Large intestine (tissue), 3 donors: ENCODE results near the gene OTX1. TPM values are rescaled to one million over a fixed set of nuclear protein-coding genes. Genes with fewer than 3 reads are reported as not detected.

Experiments
- DNase-seq, 2 donors: peaks; one replicate each; pipeline versions ENCODE4 v3.0.0 to v3.0.0-alpha.2; 2013
- H3K27ac ChIP-seq: one replicate; pipeline ENCODE4 v1.5.1; 2013; ENCODE audit warnings: low read length
- H3K27me3 ChIP-seq: 2 replicates; pipeline ENCODE4 v1.6.1; 2013; ENCODE audit warnings: low read length; ENCODE audit not compliant: control insufficient read depth, insufficient read depth
- H3K36me3 ChIP-seq: 2 replicates; pipeline ENCODE4 v1.6.1; 2013; ENCODE audit warnings: low read length; ENCODE audit not compliant: control insufficient read depth, insufficient read depth
- H3K4me1 ChIP-seq: one replicate; pipeline ENCODE4 v1.6.1; 2013; ENCODE audit warnings: low read length; ENCODE audit not compliant: control insufficient read depth, insufficient read depth
- H3K4me3 ChIP-seq: one replicate; pipeline ENCODE4 v1.5.1; 2013; ENCODE audit warnings: low read length
- H3K9me3 ChIP-seq: one replicate; pipeline ENCODE4 v1.6.1; 2013; ENCODE audit warnings: mild to moderate bottlenecking, low read depth, low read length, moderate library complexity; ENCODE audit not compliant: control insufficient read depth
- WGBS: methylation state at CpG from one replicate; pipeline ENCODE4 v1.1.5; 2013; ENCODE audit warnings: low lambda C conversion rate; ENCODE audit not compliant: insufficient coverage; 5-methylcytosine and 5-hydroxymethylcytosine counted together
- polyA plus RNA-seq: library from polyadenylated mRNA; unstranded; fragments of 120-200 nt; gene quantifications from one replicate; pipeline ENCODE4 v1.2.1, GENCODE V29; 2013

OTX1 gene
- polyA plus RNA-seq, 1 donor = 0.04 TPM

DNA sequence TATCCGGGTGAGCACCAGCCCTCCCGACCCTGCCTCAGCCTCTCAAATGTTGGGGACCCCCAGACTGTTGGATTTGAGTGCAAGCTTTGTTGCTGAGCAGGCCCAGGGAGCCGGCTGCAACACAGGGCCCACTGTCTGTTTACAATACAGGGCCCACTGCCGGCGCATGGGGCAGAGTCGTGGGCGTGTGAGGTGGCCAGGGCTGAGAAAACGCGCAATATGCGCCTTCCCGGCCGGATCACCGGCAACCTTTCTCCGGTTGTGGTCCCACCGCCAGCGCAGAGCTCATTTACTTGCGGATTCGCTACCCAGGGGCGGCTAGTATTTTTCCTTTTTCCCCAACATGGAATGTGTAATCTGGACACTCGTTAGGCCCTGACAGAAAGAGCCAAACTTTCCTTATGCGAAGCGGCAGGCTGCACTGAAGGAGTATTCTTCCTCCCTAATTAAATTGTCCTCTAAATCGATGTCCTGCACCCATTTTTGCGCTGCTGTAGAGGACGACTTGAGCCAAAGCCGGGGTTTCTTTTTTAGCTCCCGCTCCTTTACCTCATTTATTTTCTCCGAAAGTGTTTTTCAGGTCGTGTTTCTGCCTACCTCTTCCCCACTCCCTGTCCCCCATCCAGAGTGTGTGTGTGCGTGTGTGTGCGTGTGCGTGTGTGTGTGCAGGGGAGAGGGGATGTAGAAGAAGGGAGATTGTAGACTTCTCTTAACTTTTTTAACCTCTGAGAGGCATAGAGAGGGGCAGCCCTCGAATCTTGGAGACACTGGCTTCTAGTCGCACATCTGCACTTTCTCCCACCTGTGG is 2.7 kb downstream of the OTX1 start:
- Histone ChIP-seq H3K36me3 (no peaks in the 10 kb centered on the region), H3K4me3 (no peak overlapping the region), H3K4me1 (peaks cover 44% of the 10 kb centered on the region), H3K9me3 (peaks cover 23% of the 10 kb centered on the region), H3K27me3 (peaks cover 99% of the 10 kb centered on the region), H3K27ac (no peak overlapping the region)
- DNase-seq = peak in 1 of 2 donors; percentile 9
- WGBS = no CpG with 5 or more reads among the region's 34 CpGs

GRCh38 chr2:63053889-63054602 is 3.4 kb downstream of the OTX1 start:
- no CpG with 5 or more reads among the region's 48 CpGs for WGBS
- Histone ChIP-seq H3K27ac (no peak overlapping the region), H3K27me3 (peaks cover 99% of the 10 kb centered on the region), H3K36me3 (no peaks in the 10 kb centered on the region), H3K4me1 (peaks cover 46% of the 10 kb centered on the region), H3K9me3 (peaks cover 23% of the 10 kb centered on the region), H3K4me3 (peak overlapping the region; percentile 11)
- peak in 1 of 2 donors; percentile 80 for DNase-seq

DNA sequence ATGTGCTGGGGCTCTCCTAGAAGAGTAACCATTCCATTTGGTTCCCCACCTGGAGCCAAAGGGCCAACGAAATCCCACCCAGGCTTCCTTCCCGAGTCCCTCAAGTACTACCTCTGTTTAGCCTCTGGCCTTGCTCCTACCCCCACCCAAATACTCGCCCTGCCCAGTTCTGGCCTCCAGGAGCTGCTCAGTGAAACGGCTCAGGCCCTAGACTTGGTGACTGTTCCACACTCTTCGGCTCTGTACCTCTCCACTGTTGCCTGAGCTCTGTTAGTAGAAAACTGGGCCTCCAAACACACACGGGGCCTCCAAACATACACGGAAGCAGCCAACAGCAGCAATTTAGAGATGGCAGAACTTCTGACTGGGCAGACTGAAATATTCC is 4.2 kb downstream of the OTX1 start:
- peak in 1 of 2 donors; percentile 12 for DNase-seq
- H3K4me3 ChIP-seq = no peak overlapping the region
- no peak overlapping the region for H3K27ac ChIP-seq
- peaks cover 98% of the 10 kb centered on the region for H3K27me3 ChIP-seq
- peaks cover 43% of the 10 kb centered on the region for H3K4me1 ChIP-seq
- no peaks in the 10 kb centered on the region for H3K36me3 ChIP-seq
- WGBS = no CpG with 5 or more reads among the region's 7 CpGs
- H3K9me3 ChIP-seq = peaks cover 26% of the 10 kb centered on the region

DNA sequence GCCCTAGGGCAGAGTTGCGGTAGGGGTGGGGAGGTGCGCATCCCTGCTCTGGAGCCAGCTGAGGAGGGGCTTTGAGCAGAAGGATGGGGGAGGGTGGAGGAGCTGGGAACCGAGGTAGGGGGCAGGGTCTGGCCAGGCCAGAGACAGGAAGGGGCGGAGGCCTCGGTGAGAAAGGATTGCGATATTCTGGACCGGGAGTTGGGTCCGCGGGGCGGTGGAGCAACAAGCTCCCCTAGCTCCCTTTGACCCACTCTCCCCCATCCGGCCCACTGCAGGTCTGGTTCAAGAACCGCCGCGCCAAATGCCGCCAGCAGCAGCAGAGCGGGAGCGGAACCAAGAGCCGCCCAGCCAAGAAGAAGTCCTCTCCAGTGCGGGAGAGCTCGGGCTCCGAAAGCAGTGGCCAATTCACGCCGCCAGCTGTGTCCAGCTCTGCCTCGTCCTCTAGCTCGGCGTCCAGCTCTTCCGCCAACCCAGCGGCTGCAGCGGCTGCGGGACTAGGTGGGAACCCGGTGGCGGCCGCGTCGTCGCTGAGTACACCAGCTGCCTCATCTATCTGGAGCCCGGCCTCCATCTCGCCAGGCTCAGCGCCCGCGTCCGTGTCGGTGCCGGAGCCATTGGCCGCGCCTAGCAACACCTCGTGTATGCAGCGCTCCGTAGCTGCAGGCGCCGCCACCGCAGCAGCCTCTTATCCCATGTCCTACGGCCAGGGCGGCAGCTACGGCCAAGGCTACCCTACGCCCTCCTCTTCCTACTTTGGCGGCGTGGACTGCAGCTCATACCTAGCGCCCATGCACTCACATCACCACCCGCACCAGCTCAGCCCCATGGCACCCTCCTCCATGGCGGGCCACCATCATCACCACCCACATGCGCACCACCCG is 4.8 kb downstream of the OTX1 start:
- Histone ChIP-seq H3K4me3 (no peak overlapping the region), H3K27me3 (peaks cover 99% of the 10 kb centered on the region), H3K9me3 (peaks cover 26% of the 10 kb centered on the region), H3K36me3 (no peaks in the 10 kb centered on the region), H3K27ac (no peak overlapping the region), H3K4me1 (peaks cover 41% of the 10 kb centered on the region)
- no CpG with 5 or more reads among the region's 63 CpGs for WGBS
- peak in 1 of 2 donors; percentile 27 for DNase-seq

GRCh38 chr2:63056107-63057050 is 5.7 kb downstream of the OTX1 start:
- DNase-seq = peak in 1 of 2 donors; percentile 26
- Histone ChIP-seq H3K27me3 (peaks cover 96% of the 10 kb centered on the region), H3K27ac (no peak overlapping the region), H3K4me1 (peaks cover 35% of the 10 kb centered on the region), H3K36me3 (no peaks in the 10 kb centered on the region), H3K9me3 (peaks cover 26% of the 10 kb centered on the region), H3K4me3 (no peak overlapping the region)
- no CpG with 5 or more reads among the region's 49 CpGs for WGBS

- WGBS = no CpG with 5 or more reads among the region's 35 CpGs
- peaks cover 90% of the 10 kb centered on the region for H3K27me3 ChIP-seq
- H3K9me3 ChIP-seq = peaks cover 20% of the 10 kb centered on the region
- no peak overlapping the region for H3K4me3 ChIP-seq
- H3K27ac ChIP-seq = no peak overlapping the region
- peaks cover 35% of the 10 kb centered on the region for H3K4me1 ChIP-seq
- no peaks in the 10 kb centered on the region for H3K36me3 ChIP-seq
- DNase-seq = peak in 1 of 2 donors; percentile 11
Measured at GRCh38 chr2:63057249-63058143, 6.9 kb downstream of the OTX1 start.

DNA sequence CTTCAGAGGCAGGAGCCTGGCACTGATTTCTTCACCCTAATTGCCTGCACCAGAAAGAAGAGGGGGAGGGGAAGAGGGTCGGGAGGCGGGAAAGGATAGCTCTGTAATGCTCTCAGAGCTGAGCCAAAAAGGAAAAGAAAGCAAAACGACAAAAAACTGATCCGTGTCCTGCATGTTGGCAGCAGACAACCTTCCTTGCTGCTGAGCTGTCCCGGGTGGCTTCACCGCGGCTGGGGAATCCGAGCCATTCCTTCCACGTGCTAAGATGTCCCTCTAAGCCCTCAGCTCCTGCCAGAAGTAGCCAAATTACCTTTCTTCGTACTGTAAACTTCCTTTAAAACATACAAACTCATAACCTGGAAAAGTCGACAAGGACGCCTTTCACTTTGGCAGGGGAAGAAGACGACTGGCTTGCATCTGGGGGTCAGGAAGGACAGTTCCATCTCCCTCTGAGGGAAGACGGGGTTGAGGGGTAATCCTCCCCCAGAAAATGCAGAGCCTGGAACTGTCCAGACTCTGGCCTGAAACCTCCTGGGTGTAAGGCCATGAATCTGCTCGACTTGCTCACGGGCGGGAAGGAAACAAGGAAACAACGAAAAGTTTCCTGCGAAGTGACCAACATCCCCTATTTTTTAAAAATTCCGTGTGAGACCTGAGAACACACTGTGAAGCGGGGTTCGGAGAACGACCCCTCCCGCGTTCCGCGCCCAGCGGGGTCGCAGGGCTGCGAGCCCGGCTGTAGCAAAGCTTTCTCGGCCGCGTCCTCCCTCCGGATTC is 7.7 kb downstream of the OTX1 start:
- peaks cover 20% of the 10 kb centered on the region for H3K9me3 ChIP-seq
- DNase-seq = peak in 1 of 2 donors; percentile 62
- no peak overlapping the region for H3K27ac ChIP-seq
- H3K4me1 ChIP-seq = peaks cover 32% of the 10 kb centered on the region
- H3K27me3 ChIP-seq = peaks cover 84% of the 10 kb centered on the region
- no CpG with 5 or more reads among the region's 35 CpGs for WGBS
- no peak overlapping the region for H3K4me3 ChIP-seq
- no peaks in the 10 kb centered on the region for H3K36me3 ChIP-seq

- no CpG with 5 or more reads among the region's 67 CpGs for WGBS
- H3K27me3 ChIP-seq = peaks cover 81% of the 10 kb centered on the region
- peaks cover 17% of the 10 kb centered on the region for H3K9me3 ChIP-seq
- peak in 1 of 2 donors; percentile 22 for DNase-seq
- H3K4me3 ChIP-seq = no peak overlapping the region
- H3K36me3 ChIP-seq = no peaks in the 10 kb centered on the region
- peaks cover 28% of the 10 kb centered on the region for H3K4me1 ChIP-seq
- H3K27ac ChIP-seq = no peak overlapping the region
Measured at GRCh38 chr2:63058921-63059792, 8.5 kb downstream of the OTX1 start.
